Left renal pelvis (tissue), 4 donors: ENCODE data around the gene TBC1D24. TPM values are rescaled to one million over a fixed set of nuclear protein-coding genes. Genes with fewer than 3 reads are reported as not detected.

ENCODE experiments used
- DNase-seq, 4 donors: peaks; one replicate each; pipeline ENCODE4 v3.0.0-alpha.2; 2013; ENCODE audit warnings: low read depth in 4 of 4, low spot score in 3 of 4
- polyA plus RNA-seq, 4 donors: library from polyadenylated mRNA; unstranded; fragments of 120-200 nt; gene quantifications; one replicate each; pipeline ENCODE4 v1.2.1, GENCODE V29; 2013; ENCODE audit not compliant: insufficient read length in 4 of 4

The TBC1D24 gene
- polyA plus RNA-seq, 4 donors: 15.1 to 22.7 (median 18.3) TPM

- no peak for DNase-seq
These were observed 39.6 kb downstream of the TBC1D24 start for GRCh38 chr16:2514333-2515179.

DNA sequence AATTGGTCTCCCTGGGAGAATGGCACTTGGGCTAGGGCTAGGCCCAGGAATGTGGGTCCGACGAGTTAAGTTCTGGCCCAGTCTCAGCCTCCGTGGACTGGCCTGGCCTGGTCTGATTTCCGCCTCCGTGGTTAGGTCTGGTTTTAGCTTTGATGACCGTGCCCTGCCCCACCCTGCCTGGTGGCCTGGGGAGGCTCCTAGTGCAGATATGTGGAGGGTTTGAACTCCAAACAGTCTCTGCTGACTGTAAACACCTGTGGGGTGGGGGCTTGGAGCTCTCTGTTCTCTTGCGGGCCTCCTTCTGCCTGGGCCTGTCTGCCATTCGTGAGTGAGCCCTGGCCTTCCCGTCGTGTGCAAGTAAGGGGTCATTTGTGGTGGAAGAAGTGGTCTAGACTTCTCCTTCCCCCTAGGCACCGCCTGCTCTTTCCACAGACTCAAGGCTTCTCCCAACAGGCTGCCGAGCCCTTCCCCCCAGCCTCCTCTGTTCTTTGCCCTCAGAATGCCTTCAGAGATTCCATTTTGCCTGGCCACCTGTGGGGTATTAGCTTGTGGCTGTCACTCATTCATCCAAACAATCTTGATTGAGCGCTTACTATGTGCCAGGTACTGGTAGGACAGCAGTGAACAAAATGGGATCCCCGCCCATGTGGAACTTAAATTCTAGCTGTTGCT, 40.4 kb downstream of the TBC1D24 start:
- no peak for DNase-seq

GRCh38 chr16:2516391-2517240, 41.7 kb downstream of the TBC1D24 start:
- DNase-seq: no peak

GRCh38 chr16:2517954-2518605, 43.2 kb downstream of the TBC1D24 start:
- DNase-seq: no peak

DNA sequence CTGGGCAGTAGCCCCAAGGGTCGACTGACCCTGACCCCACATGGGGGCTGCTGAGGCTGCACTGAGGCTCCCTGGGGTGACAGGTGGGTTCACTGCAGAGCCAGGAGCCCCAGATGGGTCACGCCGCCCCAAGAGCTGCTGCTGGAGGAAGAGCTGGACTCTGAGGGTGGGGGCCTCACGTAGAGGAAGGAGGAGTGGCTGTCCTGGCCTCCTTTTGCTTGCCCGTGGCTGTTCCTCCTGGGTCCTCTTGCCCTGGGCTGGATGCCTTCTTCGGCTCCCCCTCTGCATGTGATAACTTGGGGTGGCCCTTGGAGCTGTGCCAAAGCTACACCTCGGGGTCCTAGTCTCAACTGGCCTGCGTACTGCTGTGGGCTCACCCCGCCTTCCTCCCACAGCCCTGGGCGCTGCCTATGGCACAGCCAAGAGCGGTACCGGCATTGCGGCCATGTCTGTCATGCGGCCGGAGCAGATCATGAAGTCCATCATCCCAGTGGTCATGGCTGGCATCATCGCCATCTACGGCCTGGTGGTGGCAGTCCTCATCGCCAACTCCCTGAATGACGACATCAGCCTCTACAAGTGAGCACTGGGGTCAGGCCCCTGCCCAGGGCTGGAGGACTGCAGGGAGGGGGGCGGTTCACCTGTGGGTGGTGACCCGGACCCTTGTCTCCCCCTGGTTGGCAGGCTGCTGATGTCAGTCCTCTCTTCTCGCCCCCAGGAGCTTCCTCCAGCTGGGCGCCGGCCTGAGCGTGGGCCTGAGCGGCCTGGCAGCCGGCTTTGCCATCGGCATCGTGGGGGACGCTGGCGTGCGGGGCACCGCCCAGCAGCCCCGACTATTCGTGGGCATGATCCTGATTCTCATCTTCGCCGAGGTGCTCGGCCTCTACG, 44.1 kb downstream of the TBC1D24 start:
- no peak for DNase-seq

GRCh38 chr16:2519711-2520080, 44.8 kb downstream of the TBC1D24 start:
- no peak for DNase-seq

DNA sequence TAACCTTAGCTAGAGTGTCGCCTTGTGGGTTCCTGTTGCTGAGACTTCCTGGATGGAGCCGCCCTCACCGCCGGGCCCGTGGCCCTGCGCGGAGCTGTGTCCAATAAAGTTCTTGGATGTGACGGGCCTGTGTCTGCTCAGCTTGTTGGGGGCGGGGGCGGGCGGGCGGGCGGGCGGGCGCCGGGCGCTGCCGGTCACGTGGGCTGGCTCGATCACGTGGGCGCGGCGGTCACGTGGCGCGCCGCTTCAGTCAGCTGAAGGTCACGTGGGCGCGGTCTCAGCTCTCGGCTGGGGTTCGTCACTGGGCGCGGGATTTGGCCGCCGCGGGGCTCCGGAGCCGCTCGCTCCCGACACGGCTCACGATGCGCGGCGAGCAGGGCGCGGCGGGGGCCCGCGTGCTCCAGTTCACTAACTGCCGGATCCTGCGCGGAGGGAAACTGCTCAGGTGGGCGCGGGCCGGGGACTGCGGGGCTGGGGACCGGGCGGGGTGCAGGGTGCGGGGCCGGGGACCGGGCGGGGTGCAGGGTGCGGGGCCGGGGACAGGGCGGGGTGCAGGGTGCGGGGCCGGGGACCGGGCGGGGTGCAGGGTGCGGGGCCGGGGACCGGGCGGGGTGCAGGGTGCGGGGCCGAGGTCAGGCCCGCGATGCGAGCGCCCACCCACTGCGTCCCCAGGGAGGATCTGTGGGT, 45.3 kb downstream of the TBC1D24 start, which contains the start of gene AMDHD2:
Gene AMDHD2 (plus strand): TSS at position 275 of the 687 bp plus-strand sequence. CDS start 88 bp downstream, at position 363.
- DNase-seq: peak in 3 of 4 donors; percentile 73 to 76 (median 73)

DNA sequence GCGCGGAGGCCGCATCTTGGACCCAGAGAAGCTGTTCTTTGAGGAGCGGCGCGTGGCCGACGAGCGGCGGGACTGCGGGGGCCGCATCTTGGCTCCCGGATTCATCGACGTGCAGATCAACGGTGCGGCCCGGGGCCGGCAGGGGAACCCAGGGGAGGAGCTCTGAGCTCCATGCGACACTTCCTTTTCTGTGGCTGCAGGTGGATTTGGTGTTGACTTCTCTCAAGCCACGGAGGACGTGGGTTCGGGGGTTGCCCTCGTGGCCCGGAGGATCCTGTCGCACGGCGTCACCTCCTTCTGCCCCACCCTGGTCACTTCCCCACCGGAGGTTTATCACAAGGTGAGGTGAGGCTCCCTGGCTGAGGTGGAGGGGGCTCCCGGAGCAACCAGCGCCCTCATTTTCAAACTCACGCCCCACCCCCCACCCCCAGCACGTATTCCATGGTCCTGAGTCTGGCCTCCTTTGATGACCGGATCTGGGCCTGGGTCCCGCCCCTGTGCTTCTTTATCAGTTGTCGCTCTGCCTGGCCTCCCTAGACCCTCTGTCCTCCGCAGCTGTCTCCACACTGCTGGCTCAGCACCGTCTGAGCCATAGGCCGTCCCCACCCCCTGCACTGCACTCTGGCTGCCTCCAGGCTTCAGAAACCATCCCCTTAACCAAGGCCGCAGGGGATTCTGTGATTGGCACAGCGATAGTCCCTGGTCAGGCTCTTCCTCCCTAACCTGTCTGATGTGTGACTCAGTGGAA, 46.0 kb downstream of the TBC1D24 start:
- DNase-seq: no peak

- DNase-seq: no peak
These were observed 48.9 kb downstream of the TBC1D24 start for GRCh38 chr16:2523801-2524231.

GRCh38 chr16:2524339-2524938, 49.5 kb downstream of the TBC1D24 start:
- DNase-seq: no peak

DNA sequence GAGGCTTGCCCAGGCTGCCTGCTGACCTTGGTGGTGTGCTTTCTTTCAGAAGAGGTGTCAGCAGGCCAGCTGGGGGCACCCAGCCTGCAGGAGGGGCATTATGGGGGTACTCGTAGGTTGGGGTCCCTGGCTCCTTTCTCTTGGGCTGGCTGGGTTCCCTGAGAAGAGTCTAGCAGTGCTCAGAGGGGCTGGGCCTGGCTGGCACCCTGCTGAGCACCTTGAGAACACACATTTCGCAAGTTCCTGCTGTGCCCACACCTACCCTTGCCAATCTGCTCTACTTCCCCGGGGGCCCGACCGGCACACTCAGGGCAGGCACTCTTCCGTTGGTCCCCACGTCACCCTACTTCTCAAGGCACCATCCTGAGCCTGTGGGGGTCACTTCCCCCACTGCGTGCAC, 51.2 kb downstream of the TBC1D24 start:
- DNase-seq: no peak

DNA sequence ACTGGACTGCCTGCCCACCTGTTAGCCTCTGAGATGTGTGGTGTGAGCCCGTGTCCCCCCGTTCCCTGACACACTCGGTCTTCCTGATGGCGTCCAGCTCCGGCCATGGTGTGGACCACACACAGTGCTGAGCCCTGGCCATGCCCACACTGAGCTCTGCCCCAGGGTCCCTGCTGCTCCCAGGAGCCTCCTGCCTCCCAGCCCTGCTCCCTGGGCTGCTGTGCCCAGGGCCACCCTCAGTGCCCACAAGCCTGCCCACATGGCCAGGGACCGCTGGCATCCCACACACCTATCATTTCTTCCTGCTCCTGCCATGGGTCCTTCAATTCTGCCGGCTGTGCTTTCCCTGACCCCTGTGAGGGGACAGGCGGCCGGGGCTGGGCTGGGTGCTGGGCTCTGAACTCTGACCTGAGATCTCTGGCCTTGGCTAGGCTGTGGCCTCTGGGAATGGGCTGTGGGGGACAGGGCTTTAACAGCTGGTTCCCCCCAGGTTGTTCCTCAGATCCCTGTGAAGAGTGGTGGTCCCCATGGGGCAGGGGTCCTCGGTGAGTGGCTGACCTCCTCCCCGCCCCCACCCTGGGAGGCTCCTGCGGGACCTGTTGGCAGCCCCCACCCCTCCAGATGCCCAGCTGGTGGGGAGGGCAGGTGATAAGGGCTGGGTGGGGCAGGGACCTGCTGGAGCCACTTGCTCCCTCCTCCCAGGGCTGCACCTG, 52.3 kb downstream of the TBC1D24 start:
- DNase-seq: no peak

- DNase-seq: no peak
These were observed 52.8 kb downstream of the TBC1D24 start for GRCh38 chr16:2527784-2528100.

DNA sequence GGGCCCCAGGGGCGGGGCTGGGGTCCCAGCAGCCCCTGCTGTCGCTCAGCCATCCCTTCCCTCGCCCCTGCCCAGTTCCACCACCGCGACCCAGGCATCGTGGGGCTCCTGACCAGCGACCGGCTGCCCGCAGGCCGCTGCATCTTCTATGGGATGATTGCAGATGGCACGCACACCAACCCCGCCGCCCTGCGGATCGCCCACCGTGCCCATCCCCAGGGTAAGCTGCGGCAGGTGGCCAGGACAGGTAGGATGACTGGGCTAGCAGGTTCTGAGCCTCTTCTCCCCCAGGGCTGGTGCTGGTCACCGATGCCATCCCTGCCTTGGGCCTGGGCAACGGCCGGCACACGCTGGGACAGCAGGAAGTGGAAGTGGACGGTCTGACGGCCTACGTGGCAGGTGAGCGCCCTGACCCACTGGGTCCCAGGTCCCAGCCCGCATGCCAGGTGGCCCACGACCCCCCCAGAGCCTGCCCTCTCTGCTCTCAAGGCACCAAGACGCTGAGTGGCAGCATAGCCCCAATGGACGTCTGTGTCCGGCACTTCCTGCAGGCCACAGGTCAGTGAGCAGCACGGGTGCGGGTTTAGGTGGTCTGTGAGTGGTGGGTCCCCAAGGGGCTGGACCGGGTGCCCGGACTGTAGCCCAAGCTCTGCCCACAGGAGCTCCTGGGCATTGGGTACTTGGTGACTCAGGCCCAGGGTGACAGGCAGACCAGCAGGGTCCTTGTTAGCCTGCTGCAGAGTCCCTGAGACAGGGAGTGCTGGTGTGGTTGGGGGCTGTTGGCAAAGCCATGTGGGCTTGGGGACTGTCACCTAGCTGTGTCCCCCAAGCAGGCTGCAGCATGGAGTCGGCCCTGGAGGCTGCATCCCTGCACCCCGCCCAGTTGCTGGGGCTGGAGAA, 53.5 kb downstream of the TBC1D24 start:
- no peak for DNase-seq

DNA sequence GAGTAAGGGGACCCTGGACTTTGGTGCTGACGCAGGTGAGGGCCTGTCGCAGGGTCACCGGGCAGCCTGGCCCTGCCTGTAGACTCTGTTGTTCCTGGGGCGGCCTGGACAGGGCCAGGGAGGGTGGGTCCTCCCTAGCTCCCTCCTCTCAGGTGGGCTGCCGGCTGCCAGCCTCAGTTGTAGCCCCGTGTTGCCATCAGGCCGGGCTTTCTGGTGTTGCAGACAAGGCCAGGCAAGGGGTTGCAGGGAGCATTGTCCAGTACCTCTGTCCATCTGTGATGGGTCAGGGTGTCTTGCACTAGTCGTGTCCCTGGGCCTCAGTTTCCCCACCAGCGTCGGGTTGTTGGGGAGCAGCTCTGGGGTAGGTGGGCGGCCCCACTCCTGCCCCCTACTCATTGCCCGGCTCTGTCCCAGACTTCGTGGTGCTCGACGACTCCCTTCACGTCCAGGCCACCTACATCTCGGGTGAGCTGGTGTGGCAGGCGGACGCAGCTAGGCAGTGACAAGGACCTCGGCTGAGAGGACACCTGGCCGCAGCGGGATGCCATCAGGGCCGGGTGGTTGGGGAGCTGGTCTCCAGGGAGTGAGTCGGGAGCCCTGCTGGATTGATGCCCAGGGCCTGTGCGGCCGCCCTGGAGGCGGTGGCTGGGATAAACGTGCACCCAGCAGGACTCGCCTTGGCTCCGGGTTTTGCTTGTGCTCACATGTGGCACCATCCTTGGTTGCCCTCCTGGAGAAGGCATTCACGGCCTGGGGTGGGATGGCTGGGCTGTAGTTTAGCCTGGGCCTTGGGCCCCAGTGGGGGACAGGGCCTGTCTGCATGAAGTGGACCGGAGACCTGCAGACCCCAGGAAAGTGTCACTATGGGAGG, 54.4 kb downstream of the TBC1D24 start:
- no peak for DNase-seq
